Endodermal cell (in vitro differentiated cells): ENCODE measurements around the gene SNAPC5. TPM values are rescaled to one million over a fixed set of nuclear protein-coding genes. Genes with fewer than 3 reads are reported as not detected.

ENCODE experiments used
- DNase-seq: peaks from one replicate; pipeline ENCODE4 v3.0.0-alpha.2; 2017
- H3K27ac ChIP-seq: 2 replicates; pipeline ENCODE4 v1.5.1; 2013; ENCODE audit warnings: mild to moderate bottlenecking, low read depth, low read length, moderate library complexity
- H3K27me3 ChIP-seq: 2 replicates; pipeline ENCODE4 v1.6.1; 2013; ENCODE audit warnings: mild to moderate bottlenecking, low read length, moderate library complexity; ENCODE audit not compliant: insufficient read depth, control insufficient read depth, poor library complexity, severe bottlenecking
- H3K36me3 ChIP-seq: 2 replicates; pipeline ENCODE4 v1.7.0; 2013; ENCODE audit warnings: mild to moderate bottlenecking, low read length, moderate library complexity; ENCODE audit not compliant: control insufficient read depth, insufficient read depth
- H3K4me1 ChIP-seq: one replicate; pipeline ENCODE4 v1.7.0; 2013; ENCODE audit warnings: low read length; ENCODE audit not compliant: control insufficient read depth, insufficient read depth
- H3K4me3 ChIP-seq: 2 replicates; pipeline ENCODE4 v1.5.1; 2013; ENCODE audit warnings: mild to moderate bottlenecking, low read length, moderate library complexity
- H3K9ac ChIP-seq: 2 replicates; pipeline ENCODE4 v1.6.1; 2013; ENCODE audit warnings: mild to moderate bottlenecking, low read length, moderate library complexity; ENCODE audit not compliant: poor library complexity, severe bottlenecking; ENCODE audit errors: extremely low read depth
- H3K9me3 ChIP-seq: 2 replicates; pipeline ENCODE4 v1.6.1; 2013; ENCODE audit warnings: mild to moderate bottlenecking, low read length, moderate library complexity; ENCODE audit not compliant: control insufficient read depth
- H3K27ac Mint-ChIP-seq: 2 replicates; pipeline ENCODE4 v1.8.0; 2020; ENCODE audit warnings: mixed read lengths
- H3K27me3 Mint-ChIP-seq: 2 replicates; pipeline ENCODE4 v1.8.0; 2021; ENCODE audit warnings: mild to moderate bottlenecking, mixed read lengths; ENCODE audit not compliant: insufficient read depth
- H3K36me3 Mint-ChIP-seq: 2 replicates; pipeline ENCODE4 v1.8.0; 2020; ENCODE audit warnings: low read depth, mixed read lengths
- H3K4me1 Mint-ChIP-seq: 2 replicates; pipeline ENCODE4 v1.8.0; 2020; ENCODE audit warnings: mixed read lengths
- H3K4me3 Mint-ChIP-seq: 2 replicates; pipeline ENCODE4 v1.8.0; 2020; ENCODE audit warnings: mild to moderate bottlenecking, moderate library complexity, mixed read lengths
- H3K9me3 Mint-ChIP-seq: 2 replicates; pipeline ENCODE4 v1.8.0; 2020; ENCODE audit warnings: mild to moderate bottlenecking, mixed read lengths
- whole genome bisulfite sequencing, 2 experiments: methylation state at CpG; one replicate each; pipeline versions ENCODE4 v1.1.5 to v1.1.7; 2013; ENCODE audit warnings: missing lambda C conversion rate in 2 of 2, mixed read lengths in 1 of 2; ENCODE audit not compliant: insufficient coverage in 1 of 2, insufficient read length in 1 of 2; 5-methylcytosine and 5-hydroxymethylcytosine counted together
- total RNA-seq, 2 donors: library from RNA; stranded (reverse); fragmentation: NEBNext Ultra II Directional in 1 of 2; extraction: Animal tissue kit (Norgen Biotek cat#: 25700) in 1 of 2; gene quantifications; 2 replicates in 1 of 2; 3 replicates in 1 of 2; pipeline ENCODE4 v1.2.1, GENCODE V29; 2021
- TF ChIP-seq, protein P1 (sequence below): fragments of 200-600 bp; sonication (generic); conservative IDR thresholded peaks from 2 replicates; pipeline ENCODE4 v1.5.0; 2021; ENCODE audit warnings: antibody characterized with exemption, mild to moderate bottlenecking

The SNAPC5 gene
- total RNA-seq, 2 donors from 2014 or later = 25.4 to 27.4 TPM

DNA sequence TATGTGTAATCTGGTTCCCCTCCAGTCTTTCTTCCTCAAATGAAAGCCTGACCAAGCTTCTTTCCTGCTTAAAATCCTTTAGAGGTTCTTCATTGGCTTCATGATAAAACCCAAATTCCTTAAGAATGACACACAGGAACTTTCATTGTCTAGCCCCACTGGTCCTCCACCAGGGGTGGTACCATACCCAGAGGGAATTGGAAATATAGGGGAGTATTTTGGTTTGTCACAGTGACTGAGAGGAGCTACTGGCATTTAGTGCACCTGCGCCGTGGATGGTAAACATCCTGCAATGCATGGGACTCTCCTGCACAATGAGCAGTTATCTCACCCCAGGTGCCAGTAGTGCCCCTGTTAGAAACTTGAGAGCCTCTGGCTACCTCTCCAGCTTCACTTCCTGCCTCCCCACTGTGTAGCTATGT, 18.4 kb upstream of the SNAPC5 start:
- no peaks in the 10 kb centered on the region for H3K4me1 ChIP-seq
- no peaks in the 10 kb centered on the region for H3K9me3 Mint-ChIP-seq
- no peak overlapping the region for H3K27ac Mint-ChIP-seq
- WGBS, 2 experiments = 94 to 100% methylated on average over 2 of the region's 2 CpGs
- H3K4me1 Mint-ChIP-seq = no peaks in the 10 kb centered on the region
- H3K9me3 ChIP-seq = no peaks in the 10 kb centered on the region
- H3K27ac ChIP-seq = no peak overlapping the region
- peaks cover 72% of the 10 kb centered on the region for H3K36me3 ChIP-seq
- H3K4me3 ChIP-seq = no peak overlapping the region
- no peak overlapping the region for H3K4me3 Mint-ChIP-seq
- TF ChIP-seq, protein P1, sequence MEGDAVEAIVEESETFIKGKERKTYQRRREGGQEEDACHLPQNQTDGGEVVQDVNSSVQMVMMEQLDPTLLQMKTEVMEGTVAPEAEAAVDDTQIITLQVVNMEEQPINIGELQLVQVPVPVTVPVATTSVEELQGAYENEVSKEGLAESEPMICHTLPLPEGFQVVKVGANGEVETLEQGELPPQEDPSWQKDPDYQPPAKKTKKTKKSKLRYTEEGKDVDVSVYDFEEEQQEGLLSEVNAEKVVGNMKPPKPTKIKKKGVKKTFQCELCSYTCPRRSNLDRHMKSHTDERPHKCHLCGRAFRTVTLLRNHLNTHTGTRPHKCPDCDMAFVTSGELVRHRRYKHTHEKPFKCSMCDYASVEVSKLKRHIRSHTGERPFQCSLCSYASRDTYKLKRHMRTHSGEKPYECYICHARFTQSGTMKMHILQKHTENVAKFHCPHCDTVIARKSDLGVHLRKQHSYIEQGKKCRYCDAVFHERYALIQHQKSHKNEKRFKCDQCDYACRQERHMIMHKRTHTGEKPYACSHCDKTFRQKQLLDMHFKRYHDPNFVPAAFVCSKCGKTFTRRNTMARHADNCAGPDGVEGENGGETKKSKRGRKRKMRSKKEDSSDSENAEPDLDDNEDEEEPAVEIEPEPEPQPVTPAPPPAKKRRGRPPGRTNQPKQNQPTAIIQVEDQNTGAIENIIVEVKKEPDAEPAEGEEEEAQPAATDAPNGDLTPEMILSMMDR = no peak
- H3K27me3 Mint-ChIP-seq = no peaks in the 10 kb centered on the region
- peaks cover 37% of the 10 kb centered on the region for H3K36me3 Mint-ChIP-seq
- no peaks in the 10 kb centered on the region for H3K27me3 ChIP-seq
- DNase-seq = no peak
- H3K9ac ChIP-seq = no peak overlapping the region

DNA sequence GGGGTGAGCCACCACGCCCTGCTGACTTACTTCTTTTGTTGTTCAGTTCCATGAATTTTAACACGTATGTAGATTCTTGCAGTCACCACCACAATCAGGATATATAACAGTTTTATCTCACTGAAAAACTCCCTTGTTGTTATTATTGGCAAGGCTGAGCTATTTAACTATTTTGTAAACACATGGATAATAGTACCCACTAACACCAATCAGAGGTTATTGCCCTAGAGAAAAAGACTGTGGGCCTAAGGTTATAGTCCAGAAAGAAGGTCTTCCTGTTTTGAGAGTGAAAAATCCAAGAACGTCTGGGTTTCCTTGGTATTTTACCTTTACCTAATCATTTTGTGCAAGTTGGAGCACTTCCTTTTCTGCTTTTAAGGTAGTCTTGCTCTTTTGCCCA, 17.0 kb upstream of the SNAPC5 start:
- Histone ChIP-seq H3K9me3 (no peaks in the 10 kb centered on the region), H3K4me1 (no peaks in the 10 kb centered on the region), H3K9ac (no peak overlapping the region), H3K27me3 (no peaks in the 10 kb centered on the region), H3K4me3 (no peak overlapping the region), H3K27ac (no peak overlapping the region), H3K36me3 (peaks cover 68% of the 10 kb centered on the region)
- H3K27me3 Mint-ChIP-seq = no peaks in the 10 kb centered on the region
- H3K36me3 Mint-ChIP-seq = peaks cover 36% of the 10 kb centered on the region
- WGBS, 2 experiments = 90 to 98% methylated on average over 2 to 3 of the region's 3 CpGs
- H3K9me3 Mint-ChIP-seq = no peaks in the 10 kb centered on the region
- TF ChIP-seq, protein P1 = no peak
- no peak overlapping the region for H3K4me3 Mint-ChIP-seq
- H3K4me1 Mint-ChIP-seq = no peaks in the 10 kb centered on the region
- peak overlapping the region; percentile 29 for H3K27ac Mint-ChIP-seq
- no peak for DNase-seq

GRCh38 chr15:66508293-66508883, 10.8 kb upstream of the SNAPC5 start:
- Histone ChIP-seq H3K9ac (no peak overlapping the region), H3K9me3 (no peaks in the 10 kb centered on the region), H3K4me3 (no peak overlapping the region), H3K27me3 (no peaks in the 10 kb centered on the region), H3K27ac (no peak overlapping the region), H3K4me1 (no peaks in the 10 kb centered on the region), H3K36me3 (peaks cover 40% of the 10 kb centered on the region)
- peaks cover 26% of the 10 kb centered on the region for H3K36me3 Mint-ChIP-seq
- H3K9me3 Mint-ChIP-seq = no peaks in the 10 kb centered on the region
- H3K27ac Mint-ChIP-seq = peak overlapping the region; percentile 2
- no peak overlapping the region for H3K4me3 Mint-ChIP-seq
- DNase-seq = no peak
- TF ChIP-seq, protein P1 = no peak
- WGBS, 2 experiments = 92 to 100% methylated on average over 1 to 3 of the region's 3 CpGs
- no peaks in the 10 kb centered on the region for H3K27me3 Mint-ChIP-seq
- H3K4me1 Mint-ChIP-seq = peaks cover 22% of the 10 kb centered on the region
